Measurements from ENCODE around the gene MT1H.

Gene MT1H

GRCh38 chr16:56649820-56650219 lies 19.8 kb upstream of the MT1H start:
- TF ChIP-seq ELK4 (IDR thresholded peaks at IDR 0.05; ENCODE audit: borderline replicate concordance, low read depth, low read length), result no peak
- peak; percentile 45 for TF ChIP-seq SP7 (tag by site-specific recombination; IDR thresholded peaks at IDR 0.05)
- no peak for TF ChIP-seq ZFP41 (tag by site-specific recombination; IDR thresholded peaks at IDR 0.05; ENCODE audit: borderline replicate concordance)
- no peak for TF ChIP-seq ZNF148 (tag by site-specific recombination; IDR thresholded peaks at IDR 0.05; ENCODE audit: borderline replicate concordance)
- TF ChIP-seq BCL6B (tag by site-specific recombination; IDR thresholded peaks at IDR 0.05), result peak; percentile 95
- TF ChIP-seq PRDM6 (tag by site-specific recombination; IDR thresholded peaks at IDR 0.05), result no peak
- no peak for TF ChIP-seq ZNF292 (tag by site-specific recombination; IDR thresholded peaks at IDR 0.05; ENCODE audit: borderline replicate concordance, low read depth)
- TF ChIP-seq OSR2 (tag by site-specific recombination; IDR thresholded peaks at IDR 0.05), result no peak

GRCh38 chr16:56651586-56651985 lies 18.0 kb upstream of the MT1H start, which contains the start of gene MT1B:
Gene MT1B, plus strand, starts transcription at chr16:56651886. Its CDS starts 68 bp downstream, at chr16:56651954.
- CTCF ChIA-PET, result interaction anchor here (0.6 kb wide), 1 partner anchor 278 kb away, joined by 4 read pairs; no protein-coding TSS in a partner anchor
- H3K27ac ChIP-seq (ENCODE audit: extremely low read depth, low read depth, low read length), result no peak within 1 kb of the TSS
- H3K4me3 ChIP-seq (ENCODE audit: low read depth, low read length), result no peak within 1 kb of the TSS
- H3K9me3 ChIP-seq (ENCODE audit: control insufficient read depth, insufficient read depth, low read depth, low read length), result no peaks in the 10 kb centered on the region
- TF ChIP-seq ZNF560 (tag by site-specific recombination; IDR thresholded peaks at IDR 0.05; ENCODE audit: borderline replicate concordance) (no peak), PRDM10 (tag by site-specific recombination; IDR thresholded peaks at IDR 0.05) (no peak), ZNF610 (tag by site-specific recombination; IDR thresholded peaks at IDR 0.05; ENCODE audit: borderline replicate concordance) (no peak), ZNF510 (tag by site-specific recombination; IDR thresholded peaks at IDR 0.05; ENCODE audit: insufficient replicate concordance) (no peak)
- H3K4me1 ChIP-seq (ENCODE audit: control insufficient read depth, insufficient read depth, low read length), result no peaks in the 10 kb centered on the region
- POLR2A ChIA-PET, result no interaction called here
- no peaks in the 10 kb centered on the region for H3K36me3 ChIP-seq (ENCODE audit: control insufficient read depth in 2 of 2, insufficient read depth in 1 of 2, low read length in 2 of 2)

More at GRCh38 chr16:56649820-56650219, 19.8 kb upstream of the MT1H start:
- ChIA-PET CTCF (interaction anchor here (0.6 to 1.4 kb wide), 6 partner anchors 12 to 1382 kb away, joined by 3 to 5 read pairs (median 4); partner anchors contain the start of gene MT1A), POLR2A (no interaction called here)
- Histone ChIP-seq H3K36me3 (ENCODE audit: control insufficient read depth in 2 of 2, insufficient read depth in 1 of 2, low read length in 2 of 2) (no peaks in the 10 kb centered on the region), H3K27ac (ENCODE audit: extremely low read depth, low read depth, low read length) (no peak overlapping the region), H3K9me3 (ENCODE audit: control insufficient read depth, insufficient read depth, low read depth, low read length) (no peaks in the 10 kb centered on the region), H3K4me1 (ENCODE audit: control insufficient read depth, insufficient read depth, low read length) (no peaks in the 10 kb centered on the region), H3K4me3 (ENCODE audit: low read depth, low read length) (no peak overlapping the region)
